ENCODE measurements around the gene RALGAPA1.

GRCh38 chr14:35678403-35679028 lies 130.6 kb downstream of the RALGAPA1 start:
- TF ChIP-seq EZH2 (IDR thresholded peaks at IDR 0.05; ENCODE audit: insufficient read depth, poor library complexity, severe bottlenecking) (no peak), EZH2phosphoT487 (IDR thresholded peaks at IDR 0.05; ENCODE audit: insufficient read depth, low read depth) (no peak)

Measured in GM23248 (cell line).